HepG2 (cell line): ENCODE results near the gene RAB6A. TPM values are rescaled to one million over a fixed set of nuclear protein-coding genes. Genes with fewer than 3 reads are reported as not detected.

Experiments
- CHD2 ChIP-seq: IDR thresholded peaks from 2 replicates; pipeline ENCODE4 v1.6.1; 2011; ENCODE audit warnings: low read depth, low read length, improper control_type of control experiment
- ERF ChIP-seq: IDR thresholded peaks from 2 replicates; pipeline ENCODE4 v1.6.1; 2018; ENCODE audit warnings: missing biosample characterization, missing genetic modification reagents
- FOXO1 ChIP-seq: sonication (generic); formaldehyde crosslinking; IDR thresholded peaks from 2 replicates; pipeline ENCODE4 v1.4.0; 2020; ENCODE audit warnings: missing genetic modification reagents
- HMG20A ChIP-seq: IDR thresholded peaks from 2 replicates; pipeline ENCODE4 v1.6.1; 2016; ENCODE audit warnings: borderline replicate concordance
- NFATC3 ChIP-seq: sonication (generic); formaldehyde crosslinking; IDR thresholded peaks from 2 replicates; pipeline ENCODE4 v1.5.1; 2020; ENCODE audit warnings: mild to moderate bottlenecking, missing genetic modification reagents
- POGK ChIP-seq: sonication (generic); formaldehyde crosslinking; conservative IDR thresholded peaks from 2 replicates; pipeline ENCODE4 v1.8.0; 2022; ENCODE audit warnings: mild to moderate bottlenecking, moderate library complexity, missing genetic modification reagents
- POLR2AphosphoS2 ChIP-seq: IDR thresholded peaks from 2 replicates; pipeline ENCODE4 v1.6.1; 2011; ENCODE audit warnings: low read depth, low read length, improper control_type of control experiment
- SALL1 ChIP-seq: sonication (generic); formaldehyde crosslinking; IDR thresholded peaks from 2 replicates; pipeline ENCODE4 v1.8.0; 2022; ENCODE audit warnings: mild to moderate bottlenecking, missing genetic modification reagents
- SMAD9 ChIP-seq: sonication (generic); formaldehyde crosslinking; IDR thresholded peaks from 2 replicates; pipeline ENCODE4 v1.5.1; 2020; ENCODE audit warnings: mild to moderate bottlenecking, missing genetic modification reagents
- SMARCE1 ChIP-seq: fragments of 450-650 bp; IDR thresholded peaks from 2 replicates; pipeline ENCODE4 v1.6.1; 2017; ENCODE audit warnings: borderline replicate concordance
- SNAPC4 ChIP-seq: sonication (generic); formaldehyde crosslinking; IDR thresholded peaks from 2 replicates; pipeline ENCODE4 v1.4.0; 2020; ENCODE audit warnings: mild to moderate bottlenecking, missing genetic modification reagents
- ZNF234 ChIP-seq: sonication (generic); formaldehyde crosslinking; conservative IDR thresholded peaks from 2 replicates; pipeline ENCODE4 v1.5.1; 2020; ENCODE audit warnings: mild to moderate bottlenecking, missing genetic modification reagents
- ZNF33A ChIP-seq: sonication (generic); formaldehyde crosslinking; IDR thresholded peaks from 2 replicates; pipeline ENCODE4 v1.5.1; 2020; ENCODE audit warnings: missing genetic modification reagents, mild to moderate bottlenecking, moderate library complexity, borderline replicate concordance
- ZNF576 ChIP-seq: sonication (generic); formaldehyde crosslinking; IDR thresholded peaks from 2 replicates; pipeline ENCODE4 v1.4.0; 2020; ENCODE audit warnings: mild to moderate bottlenecking, missing genetic modification reagents
- ZNF7 ChIP-seq: IDR thresholded peaks from 2 replicates; pipeline ENCODE4 v1.6.1; 2016; ENCODE audit warnings: missing biosample characterization, missing genetic modification reagents
- polyA plus RNA-seq, 8 experiments: library from polyadenylated mRNA; depleted of rRNA in 3 of 8; stranded (reverse) in 7 of 8; unstranded in 1 of 8; fragments of >200 nt; fragmentation: Illumina TruSeq in 4 of 8; extraction: Trizol in 4 of 8; gene quantifications; 2 replicates each; pipeline versions ENCODE4 v1.2.1 to v1.2.3, GENCODE V29; 2011 to 2016; ENCODE audit warnings: low read depth in 4 of 8, missing spikeins in 1 of 8, mixed read lengths in 1 of 8; ENCODE audit not compliant: insufficient read depth in 1 of 8
- total RNA-seq, 5 experiments: library from RNA; depleted of rRNA; stranded (reverse); fragments of >200 nt; fragmentation: Illumina TruSeq; extraction: Trizol; gene quantifications; 2 replicates each; pipeline ENCODE4 v1.2.3, GENCODE V29; 2016; ENCODE audit warnings: low read depth in 1 of 5
- TF ChIP-seq, protein P1 (sequence below): sonication (generic); formaldehyde crosslinking; IDR thresholded peaks from 2 replicates; pipeline ENCODE4 v1.4.0; 2020; ENCODE audit warnings: missing genetic modification reagents
- TF ChIP-seq, protein P2 (sequence below): sonication (generic); formaldehyde crosslinking; IDR thresholded peaks from 2 replicates; pipeline ENCODE4 v1.5.0; 2020; ENCODE audit warnings: mild to moderate bottlenecking, low read depth, missing genetic modification reagents, borderline replicate concordance

The RAB6A gene
- total and polyA plus RNA-seq, 2 of the 13 experiments (the other 11 are each of a cell fraction or from before 2014, with no cell fraction given), result 74.3 to 121 TPM

GRCh38 chr11:73787643-73788558 lies 27.0 kb upstream of the RAB6A start, which contains the start of gene MRPL48 (continued):
- TF ChIP-seq, protein P1, sequence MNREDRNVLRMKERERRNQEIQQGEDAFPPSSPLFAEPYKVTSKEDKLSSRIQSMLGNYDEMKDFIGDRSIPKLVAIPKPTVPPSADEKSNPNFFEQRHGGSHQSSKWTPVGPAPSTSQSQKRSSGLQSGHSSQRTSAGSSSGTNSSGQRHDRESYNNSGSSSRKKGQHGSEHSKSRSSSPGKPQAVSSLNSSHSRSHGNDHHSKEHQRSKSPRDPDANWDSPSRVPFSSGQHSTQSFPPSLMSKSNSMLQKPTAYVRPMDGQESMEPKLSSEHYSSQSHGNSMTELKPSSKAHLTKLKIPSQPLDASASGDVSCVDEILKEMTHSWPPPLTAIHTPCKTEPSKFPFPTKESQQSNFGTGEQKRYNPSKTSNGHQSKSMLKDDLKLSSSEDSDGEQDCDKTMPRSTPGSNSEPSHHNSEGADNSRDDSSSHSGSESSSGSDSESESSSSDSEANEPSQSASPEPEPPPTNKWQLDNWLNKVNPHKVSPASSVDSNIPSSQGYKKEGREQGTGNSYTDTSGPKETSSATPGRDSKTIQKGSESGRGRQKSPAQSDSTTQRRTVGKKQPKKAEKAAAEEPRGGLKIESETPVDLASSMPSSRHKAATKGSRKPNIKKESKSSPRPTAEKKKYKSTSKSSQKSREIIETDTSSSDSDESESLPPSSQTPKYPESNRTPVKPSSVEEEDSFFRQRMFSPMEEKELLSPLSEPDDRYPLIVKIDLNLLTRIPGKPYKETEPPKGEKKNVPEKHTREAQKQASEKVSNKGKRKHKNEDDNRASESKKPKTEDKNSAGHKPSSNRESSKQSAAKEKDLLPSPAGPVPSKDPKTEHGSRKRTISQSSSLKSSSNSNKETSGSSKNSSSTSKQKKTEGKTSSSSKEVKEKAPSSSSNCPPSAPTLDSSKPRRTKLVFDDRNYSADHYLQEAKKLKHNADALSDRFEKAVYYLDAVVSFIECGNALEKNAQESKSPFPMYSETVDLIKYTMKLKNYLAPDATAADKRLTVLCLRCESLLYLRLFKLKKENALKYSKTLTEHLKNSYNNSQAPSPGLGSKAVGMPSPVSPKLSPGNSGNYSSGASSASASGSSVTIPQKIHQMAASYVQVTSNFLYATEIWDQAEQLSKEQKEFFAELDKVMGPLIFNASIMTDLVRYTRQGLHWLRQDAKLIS (CRISPR knock-in tag), result no peak
- TF ChIP-seq ZNF576, result no peak
- peak; percentile 96 for TF ChIP-seq SALL1 (CRISPR knock-in tag)
- peak; percentile 96; the same call in 1 of the 2 replicates for TF ChIP-seq POGK (CRISPR knock-in tag)
- no peak for TF ChIP-seq ERF (CRISPR knock-in tag)
- TF ChIP-seq POLR2AphosphoS2, result no peak
- peak; percentile 96; the same call in 1 of the 2 replicates for TF ChIP-seq ZNF33A (CRISPR knock-in tag)
- no peak for TF ChIP-seq FOXO1 (CRISPR knock-in tag)
- TF ChIP-seq HMG20A, result no peak
- no peak for TF ChIP-seq SNAPC4 (CRISPR knock-in tag)
- peak; percentile 94; the same call in 1 of the 2 replicates for TF ChIP-seq SMAD9 (CRISPR knock-in tag)
- TF ChIP-seq, protein P2, sequence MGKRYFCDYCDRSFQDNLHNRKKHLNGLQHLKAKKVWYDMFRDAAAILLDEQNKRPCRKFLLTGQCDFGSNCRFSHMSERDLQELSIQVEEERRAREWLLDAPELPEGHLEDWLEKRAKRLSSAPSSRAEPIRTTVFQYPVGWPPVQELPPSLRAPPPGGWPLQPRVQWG (CRISPR knock-in tag), result no peak
- TF ChIP-seq CHD2, result no peak
- no peak for TF ChIP-seq ZNF7 (CRISPR knock-in tag)
- TF ChIP-seq ZNF234 (CRISPR knock-in tag), result peak; percentile 49; the same call in 1 of the 2 replicates
- peak; percentile 97 for TF ChIP-seq NFATC3 (CRISPR knock-in tag)
- TF ChIP-seq SMARCE1, result no peak
